Keratinocyte (primary cell): ENCODE data around the gene IL31RA.

ENCODE experiments used
- CTCF ChIP-seq, 3 experiments: IDR thresholded peaks in 1 of 3; conservative IDR thresholded peaks in 1 of 3; optimal IDR thresholded peaks in 1 of 3; 2 replicates in 2 of 3; 3 replicates in 1 of 3; pipeline versions ENCODE3 to v1.5.1; 2011; ENCODE audit warnings: low read length in 3 of 3, mild to moderate bottlenecking in 3 of 3, moderate library complexity in 2 of 3, control low read depth in 1 of 3, inconsistent platforms in 1 of 3; ENCODE audit not compliant: insufficient read depth in 2 of 3; ENCODE audit errors: extremely low read depth in 1 of 3
- EZH2 ChIP-seq: IDR thresholded peaks from one replicate; pipeline ENCODE4 v1.6.1; 2012; ENCODE audit warnings: inconsistent platforms, mild to moderate bottlenecking, low read length, moderate library complexity

GRCh38 chr5:55888205-55888604 lies 37.0 kb downstream of the IL31RA start:
- TF ChIP-seq CTCF (optimal IDR thresholded peaks at IDR 0.05 in 1 of 3, IDR thresholded peaks at IDR 0.05 in 1 of 3, conservative IDR thresholded peaks at IDR 0.05 in 1 of 3; ENCODE audit: extremely low read depth in 1 of 3, insufficient read depth in 2 of 3, low read length in 3 of 3) (no peak), EZH2 (no peak)
